GM20000 (cell line): Measurements from ENCODE around the gene TRMT11.

Source experiments
- DNase-seq: peaks from one replicate; pipeline ENCODE4 v3.0.0; 2012; ENCODE audit warnings: low spot score
- TF ChIP-seq, protein P1 (sequence below): IDR thresholded peaks from 2 replicates; pipeline ENCODE4 v1.5.1; 2012; ENCODE audit warnings: mild to moderate bottlenecking, control low read depth; ENCODE audit errors: extremely low read depth, missing control alignments

Gene TRMT11

DNA sequence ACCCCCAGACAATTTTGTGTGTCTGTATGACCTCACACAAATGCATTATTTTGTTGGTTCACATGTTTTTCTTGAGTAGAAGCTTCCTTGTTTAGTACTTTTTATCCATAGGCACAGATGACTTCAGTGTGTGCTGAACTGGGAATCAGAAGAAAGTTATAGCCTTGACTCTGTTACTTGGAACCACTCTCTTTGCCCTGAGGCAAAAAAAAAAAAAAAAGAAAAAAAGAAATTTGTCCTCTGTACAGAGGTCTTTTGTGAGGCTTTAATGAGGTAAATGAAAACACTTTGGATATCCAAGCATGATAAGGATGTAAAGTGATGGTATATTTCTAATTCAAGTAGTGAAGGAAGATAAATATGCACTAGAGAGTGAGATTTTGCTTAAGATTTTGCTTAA, 51.9 kb downstream of the TRMT11 start:
- TF ChIP-seq, protein P1, sequence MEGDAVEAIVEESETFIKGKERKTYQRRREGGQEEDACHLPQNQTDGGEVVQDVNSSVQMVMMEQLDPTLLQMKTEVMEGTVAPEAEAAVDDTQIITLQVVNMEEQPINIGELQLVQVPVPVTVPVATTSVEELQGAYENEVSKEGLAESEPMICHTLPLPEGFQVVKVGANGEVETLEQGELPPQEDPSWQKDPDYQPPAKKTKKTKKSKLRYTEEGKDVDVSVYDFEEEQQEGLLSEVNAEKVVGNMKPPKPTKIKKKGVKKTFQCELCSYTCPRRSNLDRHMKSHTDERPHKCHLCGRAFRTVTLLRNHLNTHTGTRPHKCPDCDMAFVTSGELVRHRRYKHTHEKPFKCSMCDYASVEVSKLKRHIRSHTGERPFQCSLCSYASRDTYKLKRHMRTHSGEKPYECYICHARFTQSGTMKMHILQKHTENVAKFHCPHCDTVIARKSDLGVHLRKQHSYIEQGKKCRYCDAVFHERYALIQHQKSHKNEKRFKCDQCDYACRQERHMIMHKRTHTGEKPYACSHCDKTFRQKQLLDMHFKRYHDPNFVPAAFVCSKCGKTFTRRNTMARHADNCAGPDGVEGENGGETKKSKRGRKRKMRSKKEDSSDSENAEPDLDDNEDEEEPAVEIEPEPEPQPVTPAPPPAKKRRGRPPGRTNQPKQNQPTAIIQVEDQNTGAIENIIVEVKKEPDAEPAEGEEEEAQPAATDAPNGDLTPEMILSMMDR: no peak
- DNase-seq: no peak

DNA sequence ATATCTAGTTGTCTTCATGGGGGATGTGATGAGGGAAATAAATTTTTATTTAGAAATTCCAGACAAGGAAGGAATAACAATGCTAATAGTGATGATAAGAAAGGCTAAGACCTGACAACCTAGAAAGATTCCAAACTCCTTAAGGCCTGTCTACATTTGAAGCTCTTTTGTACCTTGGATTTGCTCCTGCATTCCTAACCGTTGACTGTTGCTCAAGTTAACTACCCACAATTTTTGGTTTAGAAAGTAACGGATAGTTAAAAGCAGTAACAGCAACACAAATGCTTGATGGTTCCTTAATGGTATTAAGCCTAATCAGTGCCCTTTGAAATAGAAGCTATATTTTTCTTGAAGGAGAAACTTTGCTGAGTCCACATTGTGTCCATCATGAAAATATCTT, 52.9 kb downstream of the TRMT11 start:
- TF ChIP-seq, protein P1: no peak
- DNase-seq: no peak

DNA sequence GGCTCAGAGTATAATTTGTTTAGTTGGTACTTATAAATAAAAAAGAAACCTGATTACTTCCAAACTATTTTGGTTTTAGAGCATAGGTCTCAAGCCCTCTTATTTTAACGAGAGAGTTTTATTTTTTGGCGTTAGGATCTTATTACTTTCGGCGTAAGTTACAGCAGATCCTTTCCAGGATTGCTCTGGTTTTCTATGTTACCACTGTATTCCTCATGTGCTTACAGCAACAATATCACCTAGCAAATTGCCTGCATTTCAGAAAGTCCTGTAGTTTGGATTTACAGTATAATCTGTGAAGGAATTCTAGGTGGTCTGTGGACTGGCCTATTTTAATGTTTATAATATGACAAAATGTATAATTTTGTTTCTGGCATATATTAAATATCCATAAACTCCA, 54.1 kb downstream of the TRMT11 start:
- TF ChIP-seq, protein P1: no peak
- no peak for DNase-seq

DNA sequence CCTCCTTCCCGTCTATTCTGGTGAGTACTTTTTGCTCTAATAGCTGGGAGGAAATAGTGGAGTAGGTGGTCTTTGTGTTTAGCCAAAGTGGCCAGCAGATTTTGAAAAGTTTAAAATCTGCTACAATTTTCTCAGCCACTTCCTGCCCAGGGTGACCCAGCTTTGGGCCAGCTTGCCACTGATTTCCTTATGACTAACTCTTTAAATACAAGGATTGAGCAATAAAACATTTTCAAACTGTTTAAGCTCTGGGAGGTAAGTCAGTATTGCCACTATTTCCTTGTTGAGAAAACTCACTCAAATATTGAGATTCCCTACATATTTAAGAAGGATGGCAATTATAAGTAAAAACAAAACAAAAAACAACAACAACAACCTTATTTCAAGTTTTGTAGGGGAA, 54.5 kb downstream of the TRMT11 start:
- TF ChIP-seq, protein P1: no peak
- DNase-seq: no peak

DNA sequence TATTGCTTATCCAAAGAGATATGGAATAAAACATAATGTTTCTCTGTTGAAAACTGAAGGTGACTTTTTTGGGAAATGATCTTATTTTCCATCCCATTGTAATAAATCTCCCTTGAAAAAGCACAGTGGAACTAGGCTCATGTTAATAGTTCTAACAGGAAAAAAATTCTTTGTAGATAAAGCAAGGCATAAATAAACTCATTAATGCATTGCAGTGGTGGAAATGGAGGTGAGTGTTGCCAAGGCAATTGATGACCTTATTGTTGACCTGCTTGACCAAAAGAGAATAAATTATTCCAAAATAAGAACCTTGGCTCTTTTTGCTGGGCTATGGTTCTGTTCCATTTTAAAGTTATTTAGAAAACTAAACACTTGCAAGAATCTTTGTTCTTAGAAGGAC, 55.2 kb downstream of the TRMT11 start:
- no peak for DNase-seq
- TF ChIP-seq, protein P1: no peak

DNA sequence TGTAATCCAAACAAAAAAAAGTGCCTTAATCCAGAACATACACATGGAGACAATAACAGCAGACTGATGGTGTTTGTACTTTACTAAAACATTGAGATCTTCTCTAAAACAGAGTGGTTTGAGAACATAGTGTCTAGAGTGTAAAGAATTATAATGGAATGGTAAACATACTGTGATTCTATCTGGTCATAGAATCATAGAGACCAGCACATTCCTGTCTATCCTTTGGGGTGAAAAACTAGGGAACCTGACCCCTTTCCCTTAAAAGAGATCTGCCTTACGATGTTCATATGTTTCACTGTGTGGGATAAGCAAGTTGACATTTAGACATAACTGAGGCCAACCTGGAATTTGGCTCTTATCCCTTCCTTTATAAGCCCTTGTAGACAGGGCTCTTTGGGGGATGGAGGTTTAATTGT, 55.7 kb downstream of the TRMT11 start:
- no peak for DNase-seq
- TF ChIP-seq, protein P1: no peak

DNA sequence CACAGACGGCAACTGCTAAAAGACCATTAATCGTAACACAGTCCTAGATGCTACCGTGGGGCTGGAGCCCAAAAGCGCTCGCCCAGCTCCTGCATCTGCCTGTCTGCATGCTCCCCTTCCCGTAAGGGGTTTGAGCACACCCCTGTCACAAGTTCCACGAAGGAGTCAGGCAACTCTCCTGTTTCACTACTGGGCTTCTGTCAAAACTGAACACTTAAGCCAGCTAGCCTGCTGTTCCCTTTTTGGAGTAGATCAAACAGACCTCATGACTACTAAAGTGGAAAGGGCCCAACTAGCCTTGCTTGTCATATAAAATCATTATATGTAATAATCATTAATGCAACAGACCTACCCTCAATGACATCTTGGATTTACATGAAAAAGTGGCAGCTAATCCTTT, 61.3 kb downstream of the TRMT11 start:
- TF ChIP-seq, protein P1: no peak

More for the DNA sequence above, 61.3 kb downstream of the TRMT11 start:
- DNase-seq: no peak
